ENCODE data around the gene SOX9.

DNA sequence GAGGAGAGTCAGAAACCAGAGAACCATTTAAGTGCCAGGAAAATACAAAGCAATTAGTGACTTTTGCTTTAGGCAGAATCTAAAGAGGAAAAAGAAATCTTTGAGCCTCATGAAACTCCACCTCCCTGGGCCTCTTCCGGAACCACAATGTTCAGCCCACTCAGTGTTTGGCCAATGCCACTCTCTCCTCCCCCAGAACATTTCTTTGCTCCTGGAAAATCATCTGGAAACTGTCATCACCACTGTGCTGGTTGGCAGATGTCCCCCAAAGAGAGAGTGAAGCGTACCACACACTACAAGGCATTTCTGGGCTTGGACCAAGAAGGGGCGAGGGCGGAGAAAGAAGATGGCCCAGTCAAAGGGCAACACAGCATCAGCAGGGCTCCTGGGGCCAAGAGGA is 7.1 kb upstream of the SOX9 start:
- TF ChIP-seq, protein P1, sequence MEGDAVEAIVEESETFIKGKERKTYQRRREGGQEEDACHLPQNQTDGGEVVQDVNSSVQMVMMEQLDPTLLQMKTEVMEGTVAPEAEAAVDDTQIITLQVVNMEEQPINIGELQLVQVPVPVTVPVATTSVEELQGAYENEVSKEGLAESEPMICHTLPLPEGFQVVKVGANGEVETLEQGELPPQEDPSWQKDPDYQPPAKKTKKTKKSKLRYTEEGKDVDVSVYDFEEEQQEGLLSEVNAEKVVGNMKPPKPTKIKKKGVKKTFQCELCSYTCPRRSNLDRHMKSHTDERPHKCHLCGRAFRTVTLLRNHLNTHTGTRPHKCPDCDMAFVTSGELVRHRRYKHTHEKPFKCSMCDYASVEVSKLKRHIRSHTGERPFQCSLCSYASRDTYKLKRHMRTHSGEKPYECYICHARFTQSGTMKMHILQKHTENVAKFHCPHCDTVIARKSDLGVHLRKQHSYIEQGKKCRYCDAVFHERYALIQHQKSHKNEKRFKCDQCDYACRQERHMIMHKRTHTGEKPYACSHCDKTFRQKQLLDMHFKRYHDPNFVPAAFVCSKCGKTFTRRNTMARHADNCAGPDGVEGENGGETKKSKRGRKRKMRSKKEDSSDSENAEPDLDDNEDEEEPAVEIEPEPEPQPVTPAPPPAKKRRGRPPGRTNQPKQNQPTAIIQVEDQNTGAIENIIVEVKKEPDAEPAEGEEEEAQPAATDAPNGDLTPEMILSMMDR (IDR thresholded peaks at IDR 0.05): no peak
- TF ChIP-seq POLR2A (IDR thresholded peaks at IDR 0.05): no peak

Data from thyroid gland (tissue), 4 donors.